Right atrium auricular region (tissue), 2 donors: ENCODE results near the gene TPGS2. TPM values are rescaled to one million over a fixed set of nuclear protein-coding genes. Genes with fewer than 3 reads are reported as not detected.
"Not testable (repeated sequence)": the region's sequence is repeated elsewhere in the genome, so short reads cannot be mapped to it uniquely, and the experiment has no call there.

Source experiments
- DNase-seq: peaks from one replicate; pipeline ENCODE4 v3.0.0-alpha.2; 2019; ENCODE audit warnings: low spot score
- H3K27ac ChIP-seq, 2 donors: fragments of 200-600 bp; sonication (generic); 1 replicate in 1 of 2; 2 replicates in 1 of 2; pipeline ENCODE4 v1.5.1; 2016 to 2019
- H3K27me3 ChIP-seq, 2 donors: fragments of 200-600 bp; sonication (generic); one replicate each; pipeline versions ENCODE4 v1.5.1 to v1.6.0; 2017 to 2019
- H3K36me3 ChIP-seq: fragments of 200-600 bp; sonication (generic); one replicate; pipeline ENCODE4 v1.5.1; 2016
- H3K4me1 ChIP-seq, 2 donors: fragments of 200-600 bp; sonication (generic); one replicate each; pipeline versions ENCODE4 v1.5.1 to v1.6.0; 2017 to 2019
- H3K4me3 ChIP-seq, 2 donors: fragments of 200-600 bp; sonication (generic); 1 replicate in 1 of 2; 2 replicates in 1 of 2; pipeline ENCODE4 v1.5.1; 2017 to 2019; ENCODE audit warnings: mild to moderate bottlenecking in 1 of 2, moderate library complexity in 1 of 2
- H3K9me3 ChIP-seq, 2 donors: fragments of 200-600 bp; sonication (generic); one replicate each; pipeline ENCODE4 v1.5.1; 2019
- CTCF ChIP-seq, 2 donors: fragments of 200-600 bp; sonication (generic); IDR thresholded peaks; one replicate each; pipeline ENCODE4 v1.5.1; 2019; ENCODE audit warnings: antibody characterized with exemption in 2 of 2
- total RNA-seq, 2 donors: library from RNA; depleted of rRNA; stranded (reverse); fragments of >200 nt; gene quantifications; one replicate each; pipeline ENCODE4 v1.1.0, GENCODE V29; 2016

The TPGS2 gene
- total RNA-seq, 2 donors from 2014 or later = 93.1 to 102 TPM

DNA sequence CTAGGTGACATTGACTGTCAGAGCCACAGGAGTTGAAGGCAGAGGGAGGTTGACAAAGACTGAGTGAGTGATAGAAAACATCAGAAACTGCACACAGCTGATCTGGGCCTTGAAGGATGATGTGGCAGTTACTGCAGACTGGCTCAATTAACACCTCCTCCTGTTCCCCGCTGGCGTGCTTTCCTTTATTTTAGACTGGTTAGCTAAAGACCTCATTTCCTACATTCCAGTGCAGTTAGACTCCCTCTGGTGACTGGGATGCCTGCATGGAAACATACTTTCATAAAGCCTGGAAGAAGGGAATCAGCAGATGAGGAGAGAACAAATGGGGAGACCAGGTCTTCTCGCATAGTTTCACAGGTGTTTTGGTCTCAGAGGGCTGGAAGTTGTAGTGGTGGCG, 7.1 kb downstream of the TPGS2 start:
- no peak for TF ChIP-seq CTCF (IDR thresholded peaks at IDR 0.05)

DNA sequence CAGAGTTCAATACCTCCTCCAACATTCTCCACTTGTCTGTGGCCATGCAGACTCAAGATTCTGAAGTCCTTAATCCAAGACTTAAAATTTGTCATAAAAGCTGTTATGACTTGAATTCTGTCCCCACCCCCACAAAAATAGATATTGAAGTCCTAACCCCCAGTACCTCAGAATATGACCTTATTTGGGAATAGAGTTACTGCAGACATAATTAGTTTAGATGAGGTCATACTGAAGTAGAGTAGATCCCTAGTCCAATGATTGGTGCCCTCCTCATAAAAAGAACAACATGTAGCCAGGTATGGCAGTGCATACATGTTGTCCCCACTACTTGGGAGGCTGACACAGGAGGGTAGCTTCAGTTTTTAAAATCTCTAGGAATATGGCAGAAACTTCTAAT, 9.2 kb downstream of the TPGS2 start:
- H3K27ac ChIP-seq = no peak overlapping the region
- H3K36me3 ChIP-seq = peaks cover 8% of the 10 kb centered on the region
- no peak for DNase-seq

More for the DNA sequence above, 7.1 kb downstream of the TPGS2 start:
- H3K27me3 ChIP-seq = no peaks in the 10 kb centered on the region
- no peak overlapping the region for H3K27ac ChIP-seq
- no peaks in the 10 kb centered on the region for H3K9me3 ChIP-seq
- no peak overlapping the region for H3K4me3 ChIP-seq
- no peaks in the 10 kb centered on the region for H3K4me1 ChIP-seq
- H3K36me3 ChIP-seq = peaks cover 3% of the 10 kb centered on the region
- no peak for DNase-seq

DNA sequence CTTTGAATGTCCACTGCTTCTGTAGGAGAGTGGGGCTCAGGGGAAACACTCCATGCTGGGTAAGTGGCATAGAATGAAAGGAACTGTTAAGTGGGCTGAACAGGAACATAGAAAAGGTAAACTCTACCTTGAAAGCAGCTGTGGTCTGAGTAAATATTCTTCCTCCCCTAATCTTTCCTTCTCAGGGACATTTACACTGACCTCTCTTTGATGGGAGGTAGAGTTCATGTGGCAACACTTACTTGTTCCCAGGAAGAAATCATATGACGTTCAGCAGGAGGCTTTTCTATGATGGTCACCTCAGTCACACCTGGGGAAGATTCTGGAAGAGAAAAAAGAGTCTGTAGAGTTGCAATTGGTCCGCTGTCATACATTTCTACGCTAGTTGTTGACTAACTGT, 10.2 kb downstream of the TPGS2 start:
- Histone ChIP-seq H3K27ac (no peak overlapping the region), H3K4me1 (peaks cover 0 to 10% of the 10 kb centered on the region in 2 donors), H3K4me3 (no peak overlapping the region), H3K36me3 (peaks cover 8% of the 10 kb centered on the region), H3K9me3 (no peaks in the 10 kb centered on the region), H3K27me3 (no peaks in the 10 kb centered on the region)
- no peak for DNase-seq
- TF ChIP-seq CTCF (IDR thresholded peaks at IDR 0.05) = no peak

More for the DNA sequence above, 9.2 kb downstream of the TPGS2 start:
- no peaks in the 10 kb centered on the region for H3K9me3 ChIP-seq
- H3K4me3 ChIP-seq = no peak overlapping the region
- no peak for TF ChIP-seq CTCF (IDR thresholded peaks at IDR 0.05)
- no peaks in the 10 kb centered on the region for H3K27me3 ChIP-seq
- peaks cover 0 to 7% of the 10 kb centered on the region in 2 donors for H3K4me1 ChIP-seq

DNA sequence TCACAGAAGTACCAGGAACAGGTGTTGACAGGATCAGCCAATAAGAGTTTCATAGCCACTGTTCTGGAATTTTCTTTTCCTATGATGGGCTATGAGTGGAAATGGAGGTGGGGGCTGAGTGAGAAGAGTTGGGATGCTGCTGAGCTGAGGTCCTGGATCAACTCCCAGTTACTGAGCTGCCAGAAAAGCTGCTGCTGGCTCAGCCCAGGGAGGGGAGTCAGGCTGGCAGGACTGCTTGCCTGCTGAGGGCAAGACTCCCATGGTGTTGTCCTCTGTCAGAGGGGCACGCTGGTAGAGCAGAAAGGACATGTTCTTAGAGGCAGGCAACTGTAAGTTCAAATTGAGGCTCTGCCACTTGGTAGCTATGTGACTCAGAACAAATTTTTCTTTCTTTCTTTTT, 11.8 kb downstream of the TPGS2 start:
- no peak for TF ChIP-seq CTCF (IDR thresholded peaks at IDR 0.05)
- peaks cover 8% of the 10 kb centered on the region for H3K36me3 ChIP-seq
- no peak for DNase-seq
- H3K27ac ChIP-seq = no peak overlapping the region
- H3K4me1 ChIP-seq = peaks cover 0 to 26% of the 10 kb centered on the region in 2 donors
- no peaks in the 10 kb centered on the region for H3K9me3 ChIP-seq
- H3K4me3 ChIP-seq = no peak overlapping the region
- H3K27me3 ChIP-seq = no peaks in the 10 kb centered on the region

DNA sequence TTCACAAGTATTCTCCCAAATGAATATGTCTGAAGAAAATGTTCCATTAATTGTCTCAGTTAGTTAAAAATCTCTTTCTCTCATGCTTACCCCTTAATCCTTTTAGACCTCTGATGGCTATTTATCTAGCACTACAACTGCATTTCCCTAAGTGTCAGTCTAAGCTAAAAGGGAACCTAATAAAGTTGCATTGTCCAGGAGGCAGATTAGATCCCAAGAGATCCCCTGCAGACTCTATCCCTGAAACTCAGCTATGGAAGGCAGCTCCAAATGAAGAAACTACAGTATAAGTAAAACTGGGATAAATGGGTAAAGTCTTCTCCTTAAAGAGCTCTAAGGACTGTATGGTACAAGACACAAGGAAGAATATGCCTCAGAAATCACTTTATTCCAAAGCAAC, 12.7 kb downstream of the TPGS2 start:
- H3K9me3 ChIP-seq = not testable (repeated sequence)

DNA sequence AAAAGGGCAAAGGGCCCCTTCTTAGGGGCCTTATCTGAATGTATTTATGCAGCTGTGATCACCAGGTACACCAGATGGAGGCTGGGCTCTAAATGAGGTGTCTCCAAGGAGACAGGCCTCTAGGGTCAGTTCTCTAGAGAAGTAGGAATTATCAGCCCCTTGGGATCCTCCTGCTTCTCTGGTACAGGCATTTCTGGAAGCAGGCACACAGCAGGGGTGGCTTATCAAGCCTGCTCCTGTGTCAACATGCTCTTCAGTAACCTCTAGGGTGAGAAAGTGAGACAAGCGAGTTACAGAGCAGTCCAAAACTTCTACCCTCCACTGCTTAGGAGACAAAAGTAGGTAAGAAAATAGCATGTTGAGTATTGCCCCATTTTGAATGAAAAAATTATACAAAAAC, 13.8 kb downstream of the TPGS2 start:
- no peak for TF ChIP-seq CTCF (IDR thresholded peaks at IDR 0.05)
- Histone ChIP-seq H3K4me3 (no peak overlapping the region), H3K27me3 (no peaks in the 10 kb centered on the region), H3K36me3 (peaks cover 8% of the 10 kb centered on the region), H3K27ac (peak overlapping the region; percentile 4 to 22), H3K9me3 (no peaks in the 10 kb centered on the region), H3K4me1 (peaks cover 0 to 32% of the 10 kb centered on the region in 2 donors)
- DNase-seq = no peak

More for the DNA sequence above, 12.7 kb downstream of the TPGS2 start:
- not testable (repeated sequence) for H3K27ac ChIP-seq, H3K36me3 ChIP-seq, DNase-seq, H3K4me3 ChIP-seq, H3K27me3 ChIP-seq
- peaks cover 0 to 32% of the 10 kb centered on the region in 2 donors for H3K4me1 ChIP-seq
